A549 (cell line): ENCODE results near the gene SLC12A8. TPM values are rescaled to one million over a fixed set of nuclear protein-coding genes. Genes with fewer than 3 reads are reported as not detected.

Experiments
- ATAC-seq, 2 experiments: fragments of 200-7000 bp in 1 of 2; fragments of >200 bp in 1 of 2; cut with Nextera tagmentation in 1 of 2; cut with Tn5 transposase in 1 of 2; 3 replicates each; pipeline versions ENCODE4 v1.8.0 to v1.9.1; 2018 to 2020; ENCODE audit warnings: mild to moderate bottlenecking in 1 of 2, moderate library complexity in 1 of 2
- CTCF ChIA-PET: fragments of 300-600 bp; sonication (Branson Sonifier 250); formaldehyde crosslinking; extraction: SDS; loops from one replicate; lab custom pipeline; 2021; ENCODE audit warnings: antibody characterized with exemption, inconsistent platforms; lab: Yijun Ruan, JAX
- POLR2A ChIA-PET: fragments of 350-600 bp; formaldehyde crosslinking; extraction: SDS; loops from one replicate; lab custom pipeline; 2021; ENCODE audit warnings: antibody characterized with exemption, inconsistent platforms; lab: Yijun Ruan, JAX
- DNase-seq, 2 experiments: peaks; one replicate each; pipeline versions ENCODE4 v3.0.0 to v3.0.0-alpha.2; 2011 to 2016; ENCODE audit warnings: low read depth in 1 of 2, low spot score in 1 of 2
- FAIRE-seq: peaks from 2 replicates; lab custom pipeline; 2011; peaks lifted over from hg19 to GRCh38; lab: Jason Lieb, UNC
- H3K27ac ChIP-seq, 2 experiments: fragments of >200 bp; sonication (Bioruptor Twin); formaldehyde crosslinking; 3 replicates each; pipeline ENCODE4 v1.5.1; 2016 to 2017
- H3K4me1 ChIP-seq: fragments of >200 bp; sonication (Bioruptor Twin); formaldehyde crosslinking; 3 replicates; pipeline ENCODE4 v1.6.1; 2016
- H3K4me2 ChIP-seq: fragments of >200 bp; sonication (Bioruptor Twin); formaldehyde crosslinking; 3 replicates; pipeline ENCODE4 v1.6.1; 2016
- H3K4me3 ChIP-seq: fragments of >200 bp; sonication (Bioruptor Twin); formaldehyde crosslinking; 3 replicates; pipeline ENCODE4 v1.5.1; 2016
- H3K9me3 ChIP-seq: fragments of >200 bp; sonication (Bioruptor Twin); formaldehyde crosslinking; 3 replicates; pipeline ENCODE4 v1.6.1; 2016
- ATOH8 ChIP-seq: fragments of 250-450 bp; sonication (Bioruptor Pico); IDR thresholded peaks from 2 replicates; pipeline ENCODE4 v1.5.0; 2020; ENCODE audit warnings: low read depth, mild to moderate bottlenecking, moderate library complexity
- BCL3 ChIP-seq: fragments of >200 bp; sonication (Bioruptor Twin); formaldehyde crosslinking; IDR thresholded peaks from 3 replicates; pipeline ENCODE4 v1.6.1; 2016
- CBX2 ChIP-seq: fragments of 200-600 bp; sonication (generic); IDR thresholded peaks from 2 replicates; pipeline ENCODE4 v1.6.1; 2016; ENCODE audit warnings: low read depth, mild to moderate bottlenecking, borderline replicate concordance
- CBX8 ChIP-seq: fragments of 200-600 bp; sonication (generic); IDR thresholded peaks from 2 replicates; pipeline ENCODE4 v1.6.1; 2016
- CEBPB ChIP-seq, 2 experiments: fragments of >200 bp in 1 of 2; sonication (Bioruptor Twin) in 1 of 2; formaldehyde crosslinking in 1 of 2; IDR thresholded peaks; 2 replicates each; pipeline ENCODE4 v1.6.1; 2012 to 2016
- CTCF ChIP-seq: fragments of >200 bp; sonication (Bioruptor Twin); formaldehyde crosslinking; IDR thresholded peaks from 3 replicates; pipeline ENCODE4 v1.5.1; 2016
- EP300 ChIP-seq, 2 experiments: fragments of >200 bp; sonication (Bioruptor Twin); formaldehyde crosslinking; IDR thresholded peaks; 2 replicates in 1 of 2; 3 replicates in 1 of 2; pipeline ENCODE4 v1.6.1; 2016 to 2017
- ESRRA ChIP-seq: fragments of 150-350 bp; IDR thresholded peaks from 2 replicates; pipeline ENCODE4 v1.6.1; 2014; ENCODE audit warnings: mild to moderate bottlenecking, low read length, borderline replicate concordance
- FOSB ChIP-seq: fragments of 250-450 bp; sonication (Bioruptor Pico); IDR thresholded peaks from 2 replicates; pipeline ENCODE4 v1.5.0; 2020; ENCODE audit warnings: mild to moderate bottlenecking, moderate library complexity
- FOSL2 ChIP-seq, 2 experiments: fragments of 450-650 bp in 1 of 2; fragments of >200 bp in 1 of 2; sonication (Bioruptor Twin) in 1 of 2; formaldehyde crosslinking; IDR thresholded peaks; 2 replicates each; pipeline versions ENCODE4 v1.5.0 to v1.6.1; 2016 to 2020; ENCODE audit warnings: mild to moderate bottlenecking in 1 of 2, moderate library complexity in 1 of 2
- FOXS1 ChIP-seq: fragments of 250-450 bp; sonication (Bioruptor Pico); IDR thresholded peaks from 2 replicates; pipeline ENCODE4 v1.5.0; 2020; ENCODE audit warnings: mild to moderate bottlenecking, moderate library complexity
- GATA3 ChIP-seq: IDR thresholded peaks from 2 replicates; pipeline ENCODE4 v1.6.1; 2012; ENCODE audit warnings: borderline replicate concordance
- HEYL ChIP-seq: fragments of 250-450 bp; sonication (Bioruptor Pico); IDR thresholded peaks from 2 replicates; pipeline ENCODE4 v1.8.0; 2021; ENCODE audit warnings: mild to moderate bottlenecking, moderate library complexity
- HMGXB4 ChIP-seq: fragments of 250-450 bp; sonication (Bioruptor Pico); IDR thresholded peaks from 2 replicates; pipeline ENCODE4 v1.5.0; 2021; ENCODE audit warnings: mild to moderate bottlenecking, moderate library complexity, borderline replicate concordance
- JUN ChIP-seq, 2 experiments: fragments of >200 bp; sonication (Bioruptor Twin); formaldehyde crosslinking; IDR thresholded peaks; 2 replicates in 1 of 2; 3 replicates in 1 of 2; pipeline ENCODE4 v1.6.1; 2016 to 2017
- KDM1A ChIP-seq: fragments of 200-600 bp; sonication (generic); IDR thresholded peaks from 2 replicates; pipeline ENCODE4 v1.6.1; 2016; ENCODE audit warnings: low read depth, mild to moderate bottlenecking
- MAFK ChIP-seq: fragments of 450-650 bp; IDR thresholded peaks from 2 replicates; pipeline ENCODE4 v1.6.1; 2014; ENCODE audit not compliant: partially characterized antibody
- MAX ChIP-seq: IDR thresholded peaks from 2 replicates; pipeline ENCODE4 v1.6.1; 2012
- MAZ ChIP-seq: fragments of 150-350 bp; IDR thresholded peaks from 2 replicates; pipeline ENCODE4 v1.6.1; 2014; ENCODE audit warnings: antibody characterized with exemption, low read depth, low read length, borderline replicate concordance
- NFE2L2 ChIP-seq: fragments of 150-350 bp; conservative IDR thresholded peaks from 2 replicates; pipeline ENCODE4 v1.6.1; 2014; ENCODE audit warnings: low read length
- NPAS2 ChIP-seq: fragments of 250-450 bp; sonication (Bioruptor Pico); IDR thresholded peaks from 2 replicates; pipeline ENCODE4 v1.8.0; 2022; ENCODE audit warnings: mild to moderate bottlenecking, moderate library complexity, borderline replicate concordance
- NR3C1 ChIP-seq: fragments of >200 bp; sonication (Bioruptor Twin); formaldehyde crosslinking; IDR thresholded peaks from 3 replicates; pipeline ENCODE4 v1.6.1; 2017
- PBX3 ChIP-seq: IDR thresholded peaks from 2 replicates; pipeline ENCODE4 v1.6.1; 2012
- PHF8 ChIP-seq: fragments of 200-600 bp; sonication (generic); IDR thresholded peaks from 2 replicates; pipeline ENCODE4 v1.6.1; 2016; ENCODE audit warnings: low read depth, mild to moderate bottlenecking, antibody characterized with exemption, moderate library complexity, borderline replicate concordance
- POLR2AphosphoS2 ChIP-seq: conservative IDR thresholded peaks from 2 replicates; pipeline ENCODE4 v1.6.1; 2012; ENCODE audit warnings: low read length, improper control_type of control experiment, inconsistent platforms
- RARB ChIP-seq: fragments of 250-450 bp; sonication (Bioruptor Pico); IDR thresholded peaks from 2 replicates; pipeline ENCODE4 v1.8.0; 2021; ENCODE audit warnings: mild to moderate bottlenecking, moderate library complexity
- RCOR1 ChIP-seq: fragments of 150-350 bp; IDR thresholded peaks from 2 replicates; pipeline ENCODE4 v1.6.1; 2014; ENCODE audit warnings: antibody characterized with exemption, low read length, low read depth
- SREBF2 ChIP-seq: fragments of 450-650 bp; IDR thresholded peaks from 2 replicates; pipeline ENCODE4 v1.6.1; 2014; ENCODE audit warnings: mild to moderate bottlenecking, moderate library complexity
- TP53 ChIP-seq: fragments of 250-450 bp; sonication (Bioruptor Pico); IDR thresholded peaks from 2 replicates; pipeline ENCODE4 v1.5.0; 2021; ENCODE audit warnings: mild to moderate bottlenecking, moderate library complexity
- ZFP36 ChIP-seq: fragments of 450-650 bp; IDR thresholded peaks from 2 replicates; pipeline ENCODE4 v1.6.1; 2014; ENCODE audit warnings: borderline replicate concordance; ENCODE audit not compliant: partially characterized antibody
- ZNF302 ChIP-seq: fragments of 250-450 bp; sonication (Bioruptor Pico); IDR thresholded peaks from 2 replicates; pipeline ENCODE4 v1.9.0; 2021; ENCODE audit warnings: inconsistent platforms, mild to moderate bottlenecking, moderate library complexity
- ZSCAN20 ChIP-seq: fragments of 250-450 bp; sonication (Bioruptor Pico); IDR thresholded peaks from 2 replicates; pipeline ENCODE4 v1.8.0; 2022; ENCODE audit warnings: mild to moderate bottlenecking, moderate library complexity
- WGBS: methylation state at CpG from one replicate; pipeline ENCODE4 v1.1.6; 2017; ENCODE audit errors: missing lambda C conversion rate; 5-methylcytosine and 5-hydroxymethylcytosine counted together
- polyA plus RNA-seq, 4 experiments: library from polyadenylated mRNA; depleted of rRNA in 3 of 4; stranded (reverse); fragments of >200 nt; fragmentation: RNase III in 1 of 4; extraction: RNeasy Plus Mini Kit Qiagen cat#74134 plus additional on column Dnase treatment in 1 of 4; gene quantifications; 2 replicates in 3 of 4; 3 replicates in 1 of 4; pipeline ENCODE4 v1.2.3, GENCODE V29; 2011 to 2017

The SLC12A8 gene
- polyA plus RNA-seq, 2 of the 4 experiments (the other 2 are of a cell fraction) = 1.1 to 4.2 TPM

- Histone ChIP-seq H3K4me2 (no peak overlapping the region), H3K4me1 (no peaks in the 10 kb centered on the region), H3K4me3 (no peak overlapping the region), H3K27ac (no peak overlapping the region), H3K9me3 (no peaks in the 10 kb centered on the region)
- ATAC-seq (no peak), FAIRE-seq (no peak), DNase-seq (no peak)
- TF ChIP-seq PHF8 (no peak), MAZ (no peak), ZSCAN20 (no peak), RCOR1 (no peak), BCL3 (no peak), FOSB (no peak), JUN (IDR thresholded peaks at IDR 0.05) (no peak), NR3C1 (no peak), GATA3 (no peak), EP300 (IDR thresholded peaks at IDR 0.05) (no peak), NPAS2 (no peak), ATOH8 (no peak), CEBPB (IDR thresholded peaks at IDR 0.05) (no peak), CBX8 (no peak), PBX3 (no peak), POLR2AphosphoS2 (no peak), SREBF2 (no peak), ESRRA (no peak)
- ChIA-PET POLR2A (no interaction called here), CTCF (no interaction called here)
Measured at GRCh38 chr3:125090649-125091048, 121.9 kb downstream of the SLC12A8 start.

- H3K27ac ChIP-seq = no peak overlapping the region
- 78% methylated on average over 6 of the region's 6 CpGs for WGBS
- CTCF ChIA-PET = no interaction called here
Measured at GRCh38 chr3:125087768-125088391, 124.7 kb downstream of the SLC12A8 start.

GRCh38 chr3:125085166-125085565, 127.4 kb downstream of the SLC12A8 start:
- ATAC-seq = no peak
- ChIA-PET CTCF (interaction anchor here (1.2 kb wide), 1 partner anchor 88 kb away, joined by 3 read pairs; no protein-coding TSS in a partner anchor), POLR2A (no interaction called here)
- no peak for DNase-seq
- Histone ChIP-seq H3K9me3 (no peaks in the 10 kb centered on the region), H3K4me1 (peaks cover 10% of the 10 kb centered on the region), H3K4me3 (no peak overlapping the region), H3K27ac (no peak overlapping the region), H3K4me2 (no peak overlapping the region)
- no peak for FAIRE-seq
- TF ChIP-seq FOSL2 (IDR thresholded peaks at IDR 0.05) (no peak), FOSL2 (CRISPR knock-in tag; IDR thresholded peaks at IDR 0.05) (no peak), HMGXB4 (CRISPR knock-in tag) (no peak), FOXS1 (CRISPR knock-in tag) (no peak), MAX (no peak), HEYL (CRISPR knock-in tag) (no peak), NFE2L2 (no peak), NPAS2 (no peak), ZFP36 (no peak), CTCF (no peak)

More at GRCh38 chr3:125087768-125088391, 124.7 kb downstream of the SLC12A8 start:
- Histone ChIP-seq H3K9me3 (no peaks in the 10 kb centered on the region), H3K4me1 (peaks cover 10% of the 10 kb centered on the region), H3K4me3 (no peak overlapping the region)
- DNase-seq (no peak), ATAC-seq (no peak; a peak in 2 of 6 replicates), FAIRE-seq (no peak)
- POLR2A ChIA-PET = no interaction called here
- no peak for TF ChIP-seq TP53 (CRISPR knock-in tag)
- TF ChIP-seq JUN (IDR thresholded peaks at IDR 0.05) = no peak
- TF ChIP-seq POLR2AphosphoS2 = no peak
- TF ChIP-seq ZSCAN20 = no peak
- no peak for TF ChIP-seq CBX2
- no peak for TF ChIP-seq ZNF302 (CRISPR knock-in tag)
- no peak for TF ChIP-seq CBX8
- no peak for TF ChIP-seq RARB (CRISPR knock-in tag)
- TF ChIP-seq KDM1A = no peak
- TF ChIP-seq MAFK = no peak
- TF ChIP-seq, all 56 proteins: peak for 0
- H3K4me2 ChIP-seq = no peak overlapping the region
